ENCODE results near the gene MED29.
A peak's percentile ranks its signal among the peaks of the same experiment; 100 is the strongest.

The MED29 gene

DNA sequence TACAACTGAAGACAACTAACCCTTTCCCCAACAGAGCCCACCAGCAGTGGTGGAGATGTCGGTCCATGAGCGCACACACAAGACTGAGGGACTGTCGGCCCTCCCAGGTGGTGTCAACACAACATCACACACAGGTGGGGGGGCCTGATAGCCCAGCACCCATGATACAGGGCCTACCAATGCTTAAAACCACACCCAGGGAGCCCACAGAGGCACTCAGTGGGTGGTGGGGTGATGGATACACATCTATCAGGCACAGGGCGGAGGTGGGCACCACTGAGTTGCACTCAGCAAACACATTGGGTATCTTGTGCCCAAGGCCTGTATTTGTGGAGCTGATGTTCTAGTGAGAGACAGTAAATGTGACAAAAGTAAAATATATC is 8.5 kb downstream of the MED29 start:
- no peak for DNase-seq

DNA sequence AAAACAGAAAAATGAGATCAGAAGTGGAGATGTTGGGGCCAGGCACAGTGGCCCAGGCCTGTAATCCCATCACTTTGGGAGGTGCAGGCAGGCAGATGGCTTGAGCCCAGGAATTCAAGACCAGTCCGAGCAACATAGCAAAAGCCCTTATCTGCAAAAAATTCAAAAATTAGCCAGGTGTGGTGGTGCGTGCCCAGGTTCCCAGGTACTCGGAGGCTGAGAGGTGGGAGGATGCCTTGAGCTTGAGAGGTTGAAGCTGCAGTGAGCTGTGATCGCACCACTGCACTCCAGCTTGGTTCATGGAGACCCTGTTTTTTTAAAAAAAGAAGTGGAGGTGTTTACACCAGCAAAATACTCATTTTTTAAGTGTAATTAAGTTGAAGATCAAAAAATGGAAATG is 8.9 kb downstream of the MED29 start:
- DNase-seq, result no peak

DNA sequence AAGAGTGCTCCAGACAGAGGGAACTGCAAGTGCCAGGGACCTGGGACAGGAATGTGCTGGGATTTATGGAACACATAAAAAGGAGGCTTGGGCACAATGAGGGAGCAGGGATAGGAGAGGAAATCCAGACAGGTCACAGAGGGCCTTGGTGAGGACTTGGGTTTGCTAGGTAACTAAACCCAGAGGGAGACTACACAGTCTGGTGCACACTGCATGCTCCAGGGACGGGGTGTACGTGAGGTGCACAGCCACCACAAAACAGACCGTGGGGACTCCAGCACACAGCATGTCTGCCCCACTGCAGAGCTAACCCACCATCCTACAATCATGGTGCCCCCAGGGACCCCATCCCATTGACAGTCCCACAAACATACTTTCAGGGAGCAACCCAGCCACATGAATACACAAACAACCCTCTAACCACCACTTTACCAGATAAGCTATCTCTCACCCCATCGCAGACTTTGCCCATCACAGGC is 9.9 kb downstream of the MED29 start:
- DNase-seq, result no peak

DNA sequence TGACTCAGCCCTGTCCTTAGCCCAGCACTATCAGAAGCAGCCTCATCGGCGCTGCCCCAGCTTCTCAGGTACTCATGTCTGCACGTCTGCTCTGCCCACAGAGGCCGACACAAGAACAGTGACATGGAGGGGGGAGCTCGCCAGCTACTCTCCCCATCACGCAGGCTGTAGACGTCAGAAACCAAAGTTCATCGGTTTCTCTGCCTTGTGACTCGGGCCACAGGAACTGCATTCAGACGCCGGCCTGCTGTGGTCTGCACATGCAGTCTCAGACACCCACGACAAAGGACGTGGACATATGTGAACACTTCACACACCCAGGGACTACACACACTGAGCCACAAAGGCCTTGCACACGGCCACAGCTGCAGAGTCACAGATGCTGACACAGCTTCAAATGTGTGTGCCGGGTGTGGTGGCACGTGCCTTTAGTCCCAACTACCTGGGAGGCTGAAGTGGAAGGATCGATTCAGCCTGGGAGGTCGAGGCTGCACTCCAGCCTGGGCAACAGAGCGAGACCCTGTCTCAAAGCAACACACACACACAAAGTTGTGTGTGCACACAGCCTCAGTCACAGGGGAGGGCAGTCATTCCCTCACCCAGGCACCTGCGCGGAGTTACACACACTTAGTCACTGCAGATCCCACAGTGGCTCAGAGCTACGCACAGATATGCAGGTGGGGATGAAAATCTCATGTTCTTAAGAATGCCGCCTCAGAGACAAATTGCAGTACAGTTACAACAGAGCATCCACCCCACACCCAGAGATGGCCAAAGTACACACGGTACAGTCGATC is 10.6 kb downstream of the MED29 start:
- peak; percentile 76 to 91 (median 84) for DNase-seq

DNA sequence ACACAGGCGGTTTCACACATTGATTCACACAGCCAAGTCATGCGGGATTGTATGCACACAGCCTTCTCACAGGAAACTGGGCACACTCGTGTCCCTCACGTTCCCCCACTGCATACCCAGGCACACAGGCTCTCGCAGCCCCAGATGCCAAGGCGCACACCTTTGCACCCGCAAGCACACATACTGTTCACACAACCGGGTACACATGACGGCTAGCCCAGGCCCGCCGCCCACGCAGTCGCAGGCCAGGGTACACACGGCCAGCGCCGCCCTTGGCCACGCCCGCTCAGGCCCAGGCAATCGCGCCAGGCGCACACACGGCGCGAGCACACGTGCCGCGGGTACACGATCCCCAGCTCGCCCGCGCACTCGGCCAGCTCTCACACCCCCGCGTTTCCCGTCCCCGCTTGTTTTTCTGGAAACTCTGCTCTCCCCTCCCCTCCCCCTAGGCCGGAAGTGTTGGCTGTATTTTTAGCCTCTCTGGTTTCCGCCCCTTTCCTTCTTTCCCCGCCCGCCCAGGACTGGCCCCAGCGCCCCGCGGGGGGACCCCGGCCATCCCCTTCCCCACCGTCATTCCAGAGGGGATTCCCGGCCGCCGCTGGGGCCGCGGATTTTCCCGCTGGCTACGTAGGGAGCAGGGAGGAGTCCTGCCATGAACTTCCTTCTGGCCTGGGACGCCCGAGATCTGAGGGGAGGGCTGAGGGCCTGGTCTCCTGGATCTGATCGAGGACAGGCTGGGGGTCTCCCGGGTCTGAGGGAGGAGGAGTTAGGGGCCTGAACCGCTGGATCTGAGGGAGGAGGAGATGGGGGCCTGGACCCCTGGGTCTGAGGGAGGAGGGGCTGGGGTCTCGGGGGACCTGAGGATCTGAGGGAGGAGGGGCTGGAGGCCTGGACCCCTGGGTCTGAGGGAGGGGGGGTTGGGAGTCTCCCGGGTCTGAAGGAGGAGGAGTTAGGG is 11.4 kb downstream of the MED29 start:
- DNase-seq, result peak; percentile 82 to 90 (median 86)

DNA sequence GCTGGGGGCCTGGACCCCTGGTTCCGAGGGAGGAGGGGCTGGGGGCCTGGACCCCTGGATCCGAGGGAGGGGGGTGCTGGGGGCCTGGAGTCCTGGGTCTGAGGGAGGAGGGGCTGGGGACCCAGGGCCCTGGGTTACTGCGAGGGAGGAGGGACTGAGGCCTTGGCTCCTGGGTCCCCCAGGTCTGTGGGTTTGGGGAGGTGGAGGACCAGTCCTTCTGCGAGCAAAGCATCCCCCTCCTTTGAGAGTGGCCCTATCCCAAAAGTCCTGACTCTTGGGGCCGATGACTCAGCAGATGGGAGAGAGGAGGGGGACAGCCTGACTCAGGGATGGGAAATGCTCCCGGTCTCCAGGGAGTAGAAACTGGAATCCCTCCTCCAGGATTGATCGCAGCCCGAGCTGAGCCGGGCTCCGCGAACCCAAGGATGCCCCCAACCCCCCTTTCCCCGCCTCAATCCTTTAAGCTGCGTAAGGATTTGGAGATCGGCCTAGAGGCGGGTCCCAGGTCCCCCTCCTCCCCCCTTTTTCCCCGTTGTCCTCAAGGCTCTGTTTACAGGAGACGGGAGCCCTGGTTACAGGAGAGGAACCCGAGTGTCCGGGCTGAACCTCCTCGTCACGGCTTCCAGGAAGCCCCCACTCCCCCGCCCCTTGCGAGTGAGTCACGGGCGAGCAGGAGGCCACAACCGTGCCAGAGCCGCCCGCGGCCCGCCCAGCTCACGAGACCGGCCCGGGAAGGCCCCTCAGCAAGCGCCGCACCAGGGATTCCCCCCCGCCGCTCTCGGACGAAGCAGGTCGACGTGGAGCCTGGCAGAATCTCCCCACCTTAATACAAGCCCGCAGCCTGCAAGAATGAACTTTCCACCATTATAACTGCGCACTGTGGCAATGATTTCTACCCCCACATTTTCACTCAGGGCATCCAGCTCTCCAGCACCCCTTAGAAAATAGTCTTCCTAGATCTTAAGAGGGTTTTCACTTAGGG is 12.4 kb downstream of the MED29 start:
- DNase-seq, result peak; percentile 92 to 98 (median 97)

DNA sequence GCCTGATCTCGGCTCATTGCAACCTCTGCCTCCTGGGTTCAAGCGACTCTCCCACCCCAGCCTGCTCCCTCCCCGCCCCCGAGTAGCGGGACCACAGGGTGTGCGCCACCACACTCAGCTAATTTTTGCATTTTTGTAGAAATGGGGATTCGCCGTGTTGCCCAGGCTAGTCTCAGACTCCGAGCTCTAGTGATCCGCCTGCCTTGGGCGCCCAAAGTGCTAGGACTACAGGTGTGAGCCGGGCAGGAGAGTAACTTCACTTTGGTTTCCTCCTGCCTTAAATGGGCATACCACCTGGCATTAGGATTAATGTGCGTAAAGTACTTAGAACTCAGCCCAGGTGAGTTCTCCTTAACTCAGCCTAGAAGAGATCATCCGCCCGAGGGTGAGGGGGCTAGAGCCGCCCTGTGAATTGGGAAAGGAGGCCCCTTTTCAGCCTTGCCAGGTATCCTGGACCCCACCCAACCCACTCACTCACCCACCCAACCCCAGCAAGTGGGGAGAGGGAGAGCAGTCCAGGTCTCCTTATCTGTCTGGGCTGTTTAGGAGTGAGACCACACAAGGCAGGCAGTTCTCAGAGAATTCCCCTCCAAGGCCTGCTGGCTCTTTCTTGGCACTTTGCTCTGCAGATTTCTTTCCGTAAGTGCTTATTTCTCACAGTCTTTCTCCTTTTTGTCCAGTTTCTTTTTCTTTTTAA is 14.2 kb downstream of the MED29 start:
- DNase-seq, result no peak

DNA sequence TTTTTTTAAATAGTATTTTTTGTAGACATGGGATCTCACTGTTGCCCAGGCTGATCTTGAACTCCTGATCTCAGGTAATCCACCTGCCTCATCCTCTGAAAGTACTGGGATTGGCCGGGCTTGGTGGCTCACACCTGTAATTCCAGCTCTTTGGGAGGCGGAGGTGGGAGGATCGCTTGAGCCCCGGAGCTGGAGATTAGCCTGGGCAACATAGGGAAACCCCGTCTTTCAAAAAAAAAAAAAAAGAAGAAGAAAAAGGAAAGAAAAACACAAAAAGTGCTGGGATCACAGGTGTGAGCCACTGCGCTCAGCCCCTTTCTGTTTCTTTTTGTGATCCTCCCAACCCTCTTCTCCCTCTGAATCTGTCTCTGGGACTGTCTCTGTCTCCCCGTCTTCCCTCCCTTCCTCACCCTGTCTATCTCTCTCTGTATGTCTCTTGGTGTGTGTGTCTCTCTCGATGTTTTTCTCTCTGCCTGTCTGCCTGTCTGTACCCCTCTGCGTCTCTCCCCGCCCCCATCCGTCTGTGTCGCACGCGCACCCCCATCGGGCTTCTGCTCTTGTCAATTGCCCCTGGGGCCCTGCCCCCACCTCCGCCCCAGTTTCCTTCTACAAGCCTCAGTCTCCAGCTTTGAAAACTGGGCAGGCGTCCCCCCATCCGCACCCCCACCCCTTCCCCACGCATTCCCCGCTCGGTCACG is 14.9 kb downstream of the MED29 start:
- peak; percentile 70 to 89 (median 80) for DNase-seq

DNA sequence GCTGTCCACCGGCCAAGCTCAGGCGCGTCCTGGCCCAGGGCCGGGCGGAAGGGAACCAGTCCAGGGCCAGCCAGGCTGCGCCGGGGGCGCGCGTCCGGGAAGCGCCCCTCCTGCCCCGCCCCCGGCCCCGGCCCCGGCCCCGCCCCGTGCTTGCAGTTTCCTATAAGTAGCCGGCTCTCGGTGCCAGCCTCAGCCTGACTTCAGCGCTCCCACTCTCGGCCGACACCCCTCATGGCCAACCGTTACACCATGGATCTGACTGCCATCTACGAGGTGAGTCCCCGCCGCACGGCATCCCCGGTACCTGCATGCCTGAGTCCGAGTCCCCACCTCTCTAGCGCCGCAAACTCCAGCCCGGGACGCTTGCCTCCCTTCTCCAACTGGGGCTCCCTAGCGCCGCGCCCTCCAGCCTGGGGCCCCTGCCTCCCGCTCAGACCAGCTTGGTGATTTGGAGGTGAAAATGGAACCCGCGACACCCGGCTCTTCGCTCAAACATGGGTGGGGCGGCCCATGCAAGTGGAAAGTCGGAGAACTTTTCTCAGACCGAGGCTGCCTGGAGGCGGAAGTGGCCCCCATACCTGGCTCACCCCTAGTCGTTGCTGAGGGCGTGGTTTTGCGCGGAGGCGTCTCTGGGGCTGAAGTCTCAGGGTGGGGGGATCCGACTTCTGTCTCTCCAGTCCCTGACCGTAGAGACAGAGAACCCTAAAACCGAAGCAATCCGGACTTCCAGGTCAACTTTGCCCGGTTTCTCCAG is 15.7 kb downstream of the MED29 start, which contains the start of gene ZFP36:
ZFP36 (plus strand) TSS at position 192 of the 754 bp plus-strand sequence; CDS start at position 250, 58 bp downstream.
- peak; percentile 71 to 91 (median 84) for DNase-seq

DNA sequence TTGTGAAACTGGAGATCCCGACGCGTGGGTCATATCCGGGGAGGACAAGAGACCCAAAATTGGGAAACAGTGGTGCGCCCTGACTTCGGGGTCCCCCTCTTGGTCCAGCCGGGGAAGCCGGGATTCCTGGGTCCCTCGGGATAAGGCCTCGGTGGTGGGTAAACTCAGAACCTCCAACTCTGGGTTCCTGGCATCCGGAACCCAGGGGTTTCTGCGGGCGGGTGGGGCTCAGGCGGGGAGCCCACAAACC is 16.2 kb downstream of the MED29 start:
- DNase-seq, result no peak

DNA sequence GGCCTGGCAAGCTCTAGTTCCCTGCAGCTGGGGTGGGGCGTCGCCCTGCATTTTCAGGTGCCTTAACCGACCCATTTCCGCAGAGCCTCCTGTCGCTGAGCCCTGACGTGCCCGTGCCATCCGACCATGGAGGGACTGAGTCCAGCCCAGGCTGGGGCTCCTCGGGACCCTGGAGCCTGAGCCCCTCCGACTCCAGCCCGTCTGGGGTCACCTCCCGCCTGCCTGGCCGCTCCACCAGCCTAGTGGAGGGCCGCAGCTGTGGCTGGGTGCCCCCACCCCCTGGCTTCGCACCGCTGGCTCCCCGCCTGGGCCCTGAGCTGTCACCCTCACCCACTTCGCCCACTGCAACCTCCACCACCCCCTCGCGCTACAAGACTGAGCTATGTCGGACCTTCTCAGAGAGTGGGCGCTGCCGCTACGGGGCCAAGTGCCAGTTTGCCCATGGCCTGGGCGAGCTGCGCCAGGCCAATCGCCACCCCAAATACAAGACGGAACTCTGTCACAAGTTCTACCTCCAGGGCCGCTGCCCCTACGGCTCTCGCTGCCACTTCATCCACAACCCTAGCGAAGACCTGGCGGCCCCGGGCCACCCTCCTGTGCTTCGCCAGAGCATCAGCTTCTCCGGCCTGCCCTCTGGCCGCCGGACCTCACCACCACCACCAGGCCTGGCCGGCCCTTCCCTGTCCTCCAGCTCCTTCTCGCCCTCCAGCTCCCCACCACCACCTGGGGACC is 16.6 kb downstream of the MED29 start:
- DNase-seq, result peak; percentile 47 to 90 (median 60)

DNA sequence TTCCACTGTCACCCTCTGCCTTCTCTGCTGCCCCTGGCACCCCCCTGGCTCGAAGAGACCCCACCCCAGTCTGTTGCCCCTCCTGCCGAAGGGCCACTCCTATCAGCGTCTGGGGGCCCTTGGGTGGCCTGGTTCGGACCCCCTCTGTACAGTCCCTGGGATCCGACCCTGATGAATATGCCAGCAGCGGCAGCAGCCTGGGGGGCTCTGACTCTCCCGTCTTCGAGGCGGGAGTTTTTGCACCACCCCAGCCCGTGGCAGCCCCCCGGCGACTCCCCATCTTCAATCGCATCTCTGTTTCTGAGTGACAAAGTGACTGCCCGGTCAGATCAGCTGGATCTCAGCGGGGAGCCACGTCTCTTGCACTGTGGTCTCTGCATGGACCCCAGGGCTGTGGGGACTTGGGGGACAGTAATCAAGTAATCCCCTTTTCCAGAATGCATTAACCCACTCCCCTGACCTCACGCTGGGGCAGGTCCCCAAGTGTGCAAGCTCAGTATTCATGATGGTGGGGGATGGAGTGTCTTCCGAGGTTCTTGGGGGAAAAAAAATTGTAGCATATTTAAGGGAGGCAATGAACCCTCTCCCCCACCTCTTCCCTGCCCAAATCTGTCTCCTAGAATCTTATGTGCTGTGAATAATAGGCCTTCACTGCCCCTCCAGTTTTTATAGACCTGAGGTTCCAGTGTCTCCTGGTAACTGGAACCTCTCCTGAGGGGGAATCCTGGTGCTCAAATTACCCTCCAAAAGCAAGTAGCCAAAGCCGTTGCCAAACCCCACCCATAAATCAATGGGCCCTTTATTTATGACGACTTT is 17.4 kb downstream of the MED29 start:
- DNase-seq, result peak in 3 of 5 donors; percentile 31 to 47 (median 44)

DNA sequence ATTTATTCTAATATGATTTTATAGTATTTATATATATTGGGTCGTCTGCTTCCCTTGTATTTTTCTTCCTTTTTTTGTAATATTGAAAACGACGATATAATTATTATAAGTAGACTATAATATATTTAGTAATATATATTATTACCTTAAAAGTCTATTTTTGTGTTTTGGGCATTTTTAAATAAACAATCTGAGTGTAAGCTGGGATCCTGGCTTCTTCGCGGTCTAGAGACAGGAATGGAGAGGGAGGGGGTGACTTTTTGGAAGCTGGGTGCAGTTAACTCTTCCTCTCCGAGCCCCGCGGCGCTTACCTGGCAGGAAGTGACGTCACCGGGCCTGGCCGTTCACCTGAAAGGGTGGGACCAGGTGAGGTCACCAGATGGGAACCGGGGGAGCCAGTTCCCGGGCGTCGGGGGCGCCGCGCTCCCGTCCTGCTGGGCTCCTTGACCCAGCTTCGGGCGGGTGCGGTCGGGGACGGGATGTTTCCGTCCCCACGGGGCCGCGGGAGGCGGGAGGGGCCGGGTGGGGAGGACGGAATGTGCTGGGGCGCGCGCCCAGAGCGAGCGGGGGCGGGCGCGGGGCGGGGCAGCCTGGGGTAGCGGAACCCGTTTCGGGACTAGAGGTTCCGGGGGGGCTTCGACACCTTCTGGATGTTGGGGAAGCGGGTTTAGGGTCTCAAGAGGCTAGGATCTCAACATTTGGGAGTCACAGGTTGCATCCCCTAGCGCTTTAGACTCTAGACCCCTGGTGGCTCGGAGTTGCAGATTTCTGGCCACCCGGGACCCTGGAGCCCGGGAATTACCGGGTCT is 18.2 kb downstream of the MED29 start:
- DNase-seq, result peak; percentile 85 to 89 (median 86)

DNA sequence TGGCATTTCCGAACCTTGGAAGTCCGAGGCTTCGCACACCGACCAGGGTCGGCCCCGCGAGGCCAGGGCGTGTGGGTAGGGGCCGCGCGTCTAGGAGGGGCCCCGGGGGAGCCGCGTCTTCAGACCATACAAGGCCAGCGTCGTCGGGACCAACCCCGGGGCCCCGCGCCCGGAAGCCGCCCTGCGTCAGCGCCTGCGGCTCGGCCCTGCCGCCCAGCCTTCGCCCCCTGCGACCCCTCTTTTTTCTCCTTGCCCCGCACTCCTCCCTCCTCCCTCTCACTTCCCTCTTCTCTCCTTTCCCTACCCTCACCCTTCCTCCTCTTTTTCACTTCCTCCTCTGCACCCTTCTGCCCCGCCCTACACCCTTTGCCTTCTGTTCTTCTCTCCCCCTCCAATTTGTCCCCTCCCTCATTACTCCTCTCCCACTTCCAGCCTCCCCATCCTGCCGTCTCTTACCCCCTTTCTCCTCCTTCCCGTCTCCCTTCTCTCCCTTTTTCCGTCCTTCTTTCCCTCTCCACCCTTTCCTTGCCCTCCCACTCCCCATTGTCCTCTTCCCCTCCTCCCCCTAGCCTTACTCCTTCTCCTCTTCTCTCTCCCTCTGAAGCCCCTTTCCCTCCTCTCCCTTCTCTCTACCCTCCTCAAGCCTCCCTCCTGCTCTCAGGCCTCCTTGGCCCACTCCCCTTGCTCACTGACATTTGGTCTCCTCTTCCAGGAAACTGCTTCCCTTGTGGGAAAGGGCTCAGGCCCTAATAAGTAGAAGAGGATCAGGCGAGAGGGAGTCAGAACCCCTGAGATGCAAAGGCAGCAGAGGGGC is 19.0 kb downstream of the MED29 start:
- DNase-seq, result peak; percentile 61 to 82 (median 75)

DNA sequence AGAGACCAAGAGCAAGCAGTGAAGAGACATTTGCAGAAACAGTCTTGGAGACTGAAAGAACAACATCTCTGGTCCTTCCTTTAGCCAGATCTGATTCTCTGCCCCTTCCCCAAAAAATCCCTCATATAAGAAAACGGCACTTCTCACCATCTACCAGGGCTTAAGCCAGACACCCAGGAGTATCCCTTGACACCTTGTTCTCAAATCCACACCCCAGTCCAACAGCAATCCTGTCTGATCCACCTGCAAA is 19.6 kb downstream of the MED29 start:
- no peak for DNase-seq

DNA sequence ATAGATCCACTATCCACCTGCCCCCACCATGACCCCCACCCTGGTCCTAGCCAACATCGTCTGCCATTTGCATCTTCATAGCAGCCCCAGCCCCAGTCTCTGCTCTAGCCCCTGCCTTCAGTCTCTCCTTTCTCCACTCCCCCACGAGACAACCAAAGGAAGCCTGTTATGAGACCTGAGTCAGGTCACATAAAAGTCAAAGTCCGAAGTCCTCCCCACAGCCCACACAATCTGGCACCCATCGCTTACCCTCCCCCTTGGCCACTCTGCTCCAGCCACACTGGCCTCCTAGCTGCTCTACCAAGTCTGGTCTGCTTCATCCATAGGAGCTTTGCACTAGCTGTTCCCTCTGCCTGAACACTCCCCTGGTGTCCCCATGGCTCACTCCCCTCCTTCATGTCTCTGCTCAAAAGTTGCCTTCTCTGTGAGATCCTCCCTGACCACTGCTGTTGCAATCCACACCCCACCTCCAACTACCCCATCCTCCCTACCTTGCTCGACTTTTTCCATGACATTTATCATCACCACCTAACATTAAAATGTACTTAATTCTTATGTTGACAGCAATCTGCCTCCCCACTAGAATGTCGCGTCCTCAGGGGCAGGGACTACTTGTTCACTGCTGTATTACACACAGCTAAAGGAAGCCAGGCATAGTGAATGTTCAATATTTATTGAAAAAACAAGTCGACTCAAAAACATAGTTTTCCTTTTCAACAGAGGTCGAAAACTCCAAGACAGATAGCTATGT is 20.1 kb downstream of the MED29 start:
- no peak for DNase-seq

DNA sequence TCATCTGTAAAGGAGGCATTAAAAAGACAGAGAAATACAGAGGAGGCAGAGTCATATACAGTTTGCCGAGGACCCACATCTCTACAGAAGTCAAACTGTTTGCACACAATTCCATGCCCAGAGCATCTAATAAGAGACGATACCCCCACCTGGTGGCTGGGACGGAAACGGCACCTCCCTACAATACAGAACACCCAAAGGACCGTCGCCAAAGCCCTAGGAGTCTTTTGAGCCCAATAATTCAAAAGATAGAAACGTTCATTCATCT is 20.6 kb downstream of the MED29 start:
- peak; percentile 77 to 92 (median 87) for DNase-seq
